ENCODE measurements around the gene PIPOX. TPM values are rescaled to one million over a fixed set of nuclear protein-coding genes. Genes with fewer than 3 reads are reported as not detected.
A peak's percentile ranks its signal among the peaks of the same experiment; 100 is the strongest.

Gene PIPOX
- total and polyA plus RNA-seq, 8 donors: 1.1 to 3.3 (median 2.2) TPM

DNA sequence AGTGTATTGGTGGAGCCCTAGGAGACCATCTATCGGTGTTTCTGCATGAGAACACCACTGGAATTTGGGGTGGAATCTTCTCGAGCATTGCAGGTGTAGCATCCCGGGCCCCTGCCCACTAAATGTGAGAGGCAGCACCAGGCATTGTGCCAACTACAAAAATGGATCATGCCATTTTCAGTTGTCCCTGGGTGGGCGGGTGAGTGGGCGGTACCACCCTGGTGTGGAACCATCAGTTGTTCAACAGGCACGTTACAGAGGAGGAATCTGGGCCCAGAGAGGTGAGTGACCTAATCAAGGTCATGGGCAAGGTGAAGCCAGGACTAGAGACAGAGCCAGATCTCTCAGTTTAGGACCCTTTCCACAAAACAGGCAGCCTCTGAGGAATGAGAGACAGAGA is 8.8 kb downstream of the PIPOX start:
- Histone ChIP-seq H3K27ac (no peak overlapping the region), H3K9me3 (no peaks in the 10 kb centered on the region), H3K4me3 (no peak overlapping the region), H3K27me3 (peaks cover 0 to 14% of the 10 kb centered on the region in 2 donors), H3K4me1 (no peaks in the 10 kb centered on the region), H3K36me3 (no peaks in the 10 kb centered on the region)
- intact Hi-C loops (cut with DNase I): no loop called here
- ATAC-seq: no peak
- TF ChIP-seq CTCF (IDR thresholded peaks at IDR 0.05): no peak
- no peak for DNase-seq

- Histone ChIP-seq H3K4me1 (no peaks in the 10 kb centered on the region), H3K27ac (no peak overlapping the region), H3K9me3 (no peaks in the 10 kb centered on the region), H3K36me3 (no peaks in the 10 kb centered on the region), H3K27me3 (peaks cover 0 to 2% of the 10 kb centered on the region in 2 donors), H3K4me3 (no peak overlapping the region)
- DNase-seq (no peak), ATAC-seq (no peak)
- intact Hi-C loops (cut with DNase I): no loop called here
- TF ChIP-seq CTCF (IDR thresholded peaks at IDR 0.05): no peak
These were observed 11.9 kb downstream of the PIPOX start for GRCh38 chr17:29054835-29055234.

DNA sequence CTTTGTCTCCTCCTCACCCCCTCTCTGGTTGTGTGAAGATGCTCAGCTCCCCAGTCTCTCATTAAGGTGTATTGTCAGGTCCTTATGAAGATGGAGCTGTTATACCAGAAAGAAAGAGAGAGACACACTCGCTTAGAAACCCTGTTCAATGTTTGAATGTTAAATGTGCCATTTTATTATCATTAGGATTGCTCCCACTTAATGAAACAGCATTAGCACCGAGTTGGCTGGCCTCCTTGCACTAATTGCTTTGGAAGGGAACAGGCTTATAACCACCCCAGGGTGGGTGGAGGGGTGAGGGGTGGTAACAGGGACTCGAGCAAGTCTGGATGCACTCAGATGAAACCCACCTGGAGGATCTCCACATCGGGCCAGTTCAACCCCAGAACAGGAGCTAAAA is 14.4 kb downstream of the PIPOX start:
- intact Hi-C loops (cut with DNase I): no loop called here
- ATAC-seq: no peak
- H3K27me3 ChIP-seq: no peaks in the 10 kb centered on the region
- H3K4me1 ChIP-seq: no peaks in the 10 kb centered on the region
- no peaks in the 10 kb centered on the region for H3K36me3 ChIP-seq
- H3K4me3 ChIP-seq: no peak overlapping the region
- no peak overlapping the region for H3K27ac ChIP-seq
- H3K9me3 ChIP-seq: no peaks in the 10 kb centered on the region
- DNase-seq: no peak
- no peak for TF ChIP-seq CTCF (IDR thresholded peaks at IDR 0.05)

DNA sequence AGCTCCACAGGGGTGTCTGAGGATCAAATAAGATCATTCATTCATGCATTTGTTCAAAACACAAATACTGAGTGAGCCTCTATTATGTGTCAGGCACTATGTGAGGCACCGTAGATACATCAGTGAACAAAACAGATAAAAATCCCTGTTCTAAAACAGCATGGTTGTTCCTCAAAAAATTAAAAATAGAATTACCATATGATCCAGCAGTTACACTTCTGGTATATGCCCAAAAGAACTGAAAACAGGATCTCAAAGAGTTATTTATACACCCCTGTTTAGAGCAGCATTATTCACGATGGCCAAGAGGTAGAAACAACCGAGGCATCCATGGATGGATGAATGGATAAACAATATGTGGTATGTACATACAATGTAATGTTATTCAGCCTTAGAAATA is 15.4 kb downstream of the PIPOX start:
- no peak for TF ChIP-seq CTCF (IDR thresholded peaks at IDR 0.05)
- DNase-seq (no peak), ATAC-seq (no peak)
- Histone ChIP-seq H3K4me1 (no peaks in the 10 kb centered on the region), H3K36me3 (no peaks in the 10 kb centered on the region), H3K27me3 (no peaks in the 10 kb centered on the region), H3K4me3 (no peak overlapping the region), H3K9me3 (no peaks in the 10 kb centered on the region), H3K27ac (no peak overlapping the region)
- intact Hi-C loops (cut with DNase I): no loop called here

- ATAC-seq (peak; percentile 85), DNase-seq (no peak)
- Histone ChIP-seq H3K27me3 (no peaks in the 10 kb centered on the region), H3K9me3 (no peaks in the 10 kb centered on the region), H3K4me1 (no peaks in the 10 kb centered on the region), H3K27ac (no peak overlapping the region), H3K4me3 (no peak overlapping the region), H3K36me3 (no peaks in the 10 kb centered on the region)
- TF ChIP-seq CTCF (IDR thresholded peaks at IDR 0.05): no peak
- intact Hi-C loops (cut with DNase I): no loop called here
These were observed 16.3 kb downstream of the PIPOX start for GRCh38 chr17:29059281-29059680.

Measured in left lung (tissue), 10 donors.